HFF-Myc (cell line): ENCODE measurements around the gene ARL13A.

ENCODE experiments used
- DNase-seq: peaks from one replicate; pipeline ENCODE4 v3.0.0-alpha.2; 2011; ENCODE audit warnings: low read depth; ENCODE audit errors: extremely low read depth
- H3K4me3 ChIP-seq: replicated peaks from 2 replicates; pipeline ENCODE4 v1.5.1; 2011; ENCODE audit warnings: low read depth, mild to moderate bottlenecking, control low read depth, low read length
- CTCF ChIP-seq: IDR thresholded peaks from 2 replicates; pipeline ENCODE4 v1.5.1; 2012; ENCODE audit warnings: mild to moderate bottlenecking, low read depth, low read length, control low read depth; ENCODE audit errors: missing control alignments

The ARL13A gene

GRCh38 chrX:100969408-100969807 is at the start of gene ARL13A:
Gene ARL13A (plus strand): TSS chrX:100969708. CDS start chrX:100973690, 3,982 bp downstream.
- no peak within 1 kb of the TSS for H3K4me3 ChIP-seq
- no peak for TF ChIP-seq CTCF
- DNase-seq = no peak

- no peak for DNase-seq
- H3K4me3 ChIP-seq = no peak overlapping the region
- no peak for TF ChIP-seq CTCF
These were observed 45.1 kb upstream of the ARL13A start for GRCh38 chrX:100924375-100924774.

- DNase-seq = no peak
- TF ChIP-seq CTCF = no peak
- no peak overlapping the region for H3K4me3 ChIP-seq
These were observed 43.1 kb upstream of the ARL13A start for GRCh38 chrX:100926453-100926852.

GRCh38 chrX:100928660-100929613 is 40.6 kb upstream of the ARL13A start, which contains the start of gene XKRX:
Gene XKRX (minus strand): TSS chrX:100928917. CDS start chrX:100928304, 613 bp downstream.
- peak within 1 kb of the TSS; percentile 28 for H3K4me3 ChIP-seq

GRCh38 chrX:100931218-100931924 is 38.1 kb upstream of the ARL13A start:
- H3K4me3 ChIP-seq = no peak overlapping the region
- TF ChIP-seq CTCF = no peak
- no peak for DNase-seq

More at GRCh38 chrX:100928660-100929613, 40.6 kb upstream of the ARL13A start, which contains the start of gene XKRX:
- DNase-seq = no peak
- TF ChIP-seq CTCF = no peak

GRCh38 chrX:100931925-100932285 is 37.6 kb upstream of the ARL13A start:
- no peak overlapping the region for H3K4me3 ChIP-seq
- DNase-seq = no peak
- TF ChIP-seq CTCF = no peak
